Measurements from ENCODE around the gene DSG3.

Gene DSG3

GRCh38 chr18:31513189-31513935, 65.8 kb downstream of the DSG3 start:
- no peak for DNase-seq (ENCODE audit: low read depth in 4 of 4, low spot score in 1 of 4)

DNA sequence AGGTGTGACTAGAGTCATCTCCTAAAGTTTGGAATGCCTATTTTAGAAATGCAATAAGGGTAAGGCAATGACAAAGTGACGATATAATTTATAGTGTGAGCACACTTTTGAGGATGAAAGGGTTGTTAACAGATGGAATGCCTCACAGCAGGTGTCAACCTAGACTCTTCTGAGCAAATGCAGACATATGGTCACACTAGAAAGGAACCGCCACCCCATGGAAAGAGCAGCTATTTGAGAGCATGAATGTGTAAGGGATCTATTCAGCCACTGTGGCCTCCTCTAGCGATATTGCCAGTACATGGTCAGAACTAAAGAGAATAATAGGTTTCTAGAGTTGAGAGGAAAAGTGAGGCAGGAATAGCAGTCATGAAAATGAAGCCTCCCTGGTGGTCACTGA, 68.9 kb downstream of the DSG3 start:
- no peak for DNase-seq (ENCODE audit: low read depth in 4 of 4, low spot score in 1 of 4)

GRCh38 chr18:31526374-31526773, 78.8 kb downstream of the DSG3 start:
- no peak for DNase-seq (ENCODE audit: low read depth in 4 of 4, low spot score in 1 of 4)
